DND-41 (cell line): ENCODE data around the gene MIEF2.

ENCODE experiments used
- ATAC-seq: fragments of 200-7000 bp; cut with Tn5 transposase; 3 replicates; pipeline ENCODE4 v1.9.1; 2021; ENCODE audit warnings: low read depth; ENCODE audit not compliant: insufficient read depth
- DNase-seq: peaks from one replicate; pipeline ENCODE4 v3.0.0-alpha.2; 2020
- H2AFZ ChIP-seq: 2 replicates; pipeline ENCODE4 v1.6.0; 2012; ENCODE audit warnings: low read depth, low read length
- H3K27ac ChIP-seq: 2 replicates; pipeline ENCODE4 v1.5.1; 2012; ENCODE audit warnings: low read length, inconsistent platforms
- H3K27me3 ChIP-seq: fragments of 200-600 bp; sonication (generic); 2 replicates; pipeline ENCODE4 v1.6.0; 2012; ENCODE audit warnings: low read length, mild to moderate bottlenecking, inconsistent platforms; ENCODE audit not compliant: insufficient read depth, poor library complexity
- H3K36me3 ChIP-seq: 2 replicates; pipeline ENCODE4 v1.5.1; 2012; ENCODE audit warnings: low read length, inconsistent platforms; ENCODE audit not compliant: insufficient read depth
- H3K4me1 ChIP-seq: 2 replicates; pipeline ENCODE4 v1.5.1; 2012; ENCODE audit warnings: mild to moderate bottlenecking, low read length; ENCODE audit not compliant: insufficient read depth
- H3K4me2 ChIP-seq: 2 replicates; pipeline ENCODE4 v1.6.0; 2012; ENCODE audit warnings: mild to moderate bottlenecking, moderate library complexity, low read length, inconsistent platforms; ENCODE audit not compliant: insufficient read depth
- H3K4me3 ChIP-seq, 2 experiments: fragments of 200-600 bp in 1 of 2; shearing (Covaris generic) in 1 of 2; 2 replicates each; pipeline ENCODE4 v1.5.1; 2012 to 2016; ENCODE audit warnings: inconsistent platforms in 2 of 2, low read length in 2 of 2, mild to moderate bottlenecking in 2 of 2, low read depth in 1 of 2, moderate library complexity in 1 of 2
- H3K79me2 ChIP-seq: 2 replicates; pipeline ENCODE4 v1.6.0; 2012; ENCODE audit warnings: low read length, inconsistent platforms; ENCODE audit not compliant: insufficient read depth
- H3K9ac ChIP-seq: 2 replicates; pipeline ENCODE4 v1.6.0; 2012; ENCODE audit warnings: low read depth, mild to moderate bottlenecking, inconsistent platforms, low read length, moderate library complexity
- H3K9me3 ChIP-seq: 2 replicates; pipeline ENCODE4 v1.5.1; 2012; ENCODE audit warnings: low read length, moderate library complexity, mild to moderate bottlenecking, inconsistent platforms; ENCODE audit not compliant: insufficient read depth, severe bottlenecking
- H4K20me1 ChIP-seq: 2 replicates; pipeline ENCODE4 v1.6.0; 2012; ENCODE audit warnings: low read length; ENCODE audit not compliant: insufficient read depth
- EZH2 ChIP-seq: IDR thresholded peaks from 3 replicates; pipeline ENCODE4 v1.6.1; 2012; ENCODE audit warnings: borderline replicate concordance, low read depth, mild to moderate bottlenecking, moderate library complexity, low read length, inconsistent platforms; ENCODE audit not compliant: severe bottlenecking
- TF ChIP-seq, protein P1 (sequence below): IDR thresholded peaks from 2 replicates; pipeline ENCODE4 v1.5.1; 2012; ENCODE audit warnings: borderline replicate concordance, low read length, moderate library complexity, mild to moderate bottlenecking; ENCODE audit not compliant: poor library complexity, severe bottlenecking; ENCODE audit errors: extremely low read depth

MIEF2 gene

DNA sequence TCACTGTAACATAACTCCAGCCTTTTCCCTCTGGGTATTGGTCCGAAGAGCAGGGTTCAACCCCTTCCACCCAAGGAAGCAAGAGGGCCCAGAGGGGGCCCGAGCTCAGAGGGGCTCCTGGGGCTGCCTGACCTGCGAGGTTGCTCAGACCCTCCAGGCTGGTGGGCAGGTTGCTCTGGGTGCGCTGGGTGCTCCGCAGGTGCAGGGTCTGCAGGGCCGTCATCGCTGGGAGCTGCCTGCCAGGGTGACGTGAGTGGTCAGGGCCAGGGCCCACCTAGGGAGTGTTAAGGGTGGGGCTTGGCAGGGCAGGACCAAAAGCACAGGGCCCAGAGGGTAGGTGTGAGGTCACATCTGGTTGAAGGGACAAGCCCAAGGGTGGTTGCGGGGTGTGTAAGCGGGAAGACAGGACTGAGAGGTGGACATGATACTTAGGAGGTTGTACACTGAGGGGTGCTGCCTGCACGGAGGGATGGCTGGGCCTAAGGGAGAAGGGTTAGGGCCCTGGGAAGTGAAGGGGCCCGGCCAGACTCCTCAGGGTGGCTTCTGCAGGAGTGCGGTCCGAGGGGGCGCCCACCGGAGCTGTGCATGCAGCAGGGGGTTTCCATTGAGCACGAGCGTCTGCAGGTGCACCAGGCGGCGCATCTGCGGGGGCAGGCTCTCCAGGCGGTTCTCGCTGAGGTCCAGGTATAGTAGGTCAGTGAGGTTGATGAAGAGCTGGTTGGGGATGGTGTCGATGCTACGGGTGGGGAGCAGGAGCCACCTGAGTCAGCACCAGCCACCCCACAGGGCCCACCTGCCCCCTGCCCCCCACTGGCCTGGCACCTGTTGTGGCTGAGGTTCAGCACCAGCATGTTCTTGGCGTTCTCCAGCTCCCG lies 6.3 kb upstream of the MIEF2 start:
- H3K27ac ChIP-seq, result no peak overlapping the region
- H3K9me3 ChIP-seq, result no peaks in the 10 kb centered on the region
- no peak overlapping the region for H3K4me2 ChIP-seq
- no peak overlapping the region for H3K9ac ChIP-seq
- TF ChIP-seq EZH2, result no peak
- TF ChIP-seq, protein P1, sequence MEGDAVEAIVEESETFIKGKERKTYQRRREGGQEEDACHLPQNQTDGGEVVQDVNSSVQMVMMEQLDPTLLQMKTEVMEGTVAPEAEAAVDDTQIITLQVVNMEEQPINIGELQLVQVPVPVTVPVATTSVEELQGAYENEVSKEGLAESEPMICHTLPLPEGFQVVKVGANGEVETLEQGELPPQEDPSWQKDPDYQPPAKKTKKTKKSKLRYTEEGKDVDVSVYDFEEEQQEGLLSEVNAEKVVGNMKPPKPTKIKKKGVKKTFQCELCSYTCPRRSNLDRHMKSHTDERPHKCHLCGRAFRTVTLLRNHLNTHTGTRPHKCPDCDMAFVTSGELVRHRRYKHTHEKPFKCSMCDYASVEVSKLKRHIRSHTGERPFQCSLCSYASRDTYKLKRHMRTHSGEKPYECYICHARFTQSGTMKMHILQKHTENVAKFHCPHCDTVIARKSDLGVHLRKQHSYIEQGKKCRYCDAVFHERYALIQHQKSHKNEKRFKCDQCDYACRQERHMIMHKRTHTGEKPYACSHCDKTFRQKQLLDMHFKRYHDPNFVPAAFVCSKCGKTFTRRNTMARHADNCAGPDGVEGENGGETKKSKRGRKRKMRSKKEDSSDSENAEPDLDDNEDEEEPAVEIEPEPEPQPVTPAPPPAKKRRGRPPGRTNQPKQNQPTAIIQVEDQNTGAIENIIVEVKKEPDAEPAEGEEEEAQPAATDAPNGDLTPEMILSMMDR, result no peak
- H4K20me1 ChIP-seq, result peaks cover 42% of the 10 kb centered on the region
- peaks cover 74% of the 10 kb centered on the region for H3K36me3 ChIP-seq
- no peaks in the 10 kb centered on the region for H3K27me3 ChIP-seq
- ATAC-seq, result no peak
- no peak overlapping the region for H2AFZ ChIP-seq
- H3K79me2 ChIP-seq, result peaks cover 30% of the 10 kb centered on the region
- H3K4me1 ChIP-seq, result peaks cover 24% of the 10 kb centered on the region
- no peak for DNase-seq
- no peak overlapping the region for H3K4me3 ChIP-seq

DNA sequence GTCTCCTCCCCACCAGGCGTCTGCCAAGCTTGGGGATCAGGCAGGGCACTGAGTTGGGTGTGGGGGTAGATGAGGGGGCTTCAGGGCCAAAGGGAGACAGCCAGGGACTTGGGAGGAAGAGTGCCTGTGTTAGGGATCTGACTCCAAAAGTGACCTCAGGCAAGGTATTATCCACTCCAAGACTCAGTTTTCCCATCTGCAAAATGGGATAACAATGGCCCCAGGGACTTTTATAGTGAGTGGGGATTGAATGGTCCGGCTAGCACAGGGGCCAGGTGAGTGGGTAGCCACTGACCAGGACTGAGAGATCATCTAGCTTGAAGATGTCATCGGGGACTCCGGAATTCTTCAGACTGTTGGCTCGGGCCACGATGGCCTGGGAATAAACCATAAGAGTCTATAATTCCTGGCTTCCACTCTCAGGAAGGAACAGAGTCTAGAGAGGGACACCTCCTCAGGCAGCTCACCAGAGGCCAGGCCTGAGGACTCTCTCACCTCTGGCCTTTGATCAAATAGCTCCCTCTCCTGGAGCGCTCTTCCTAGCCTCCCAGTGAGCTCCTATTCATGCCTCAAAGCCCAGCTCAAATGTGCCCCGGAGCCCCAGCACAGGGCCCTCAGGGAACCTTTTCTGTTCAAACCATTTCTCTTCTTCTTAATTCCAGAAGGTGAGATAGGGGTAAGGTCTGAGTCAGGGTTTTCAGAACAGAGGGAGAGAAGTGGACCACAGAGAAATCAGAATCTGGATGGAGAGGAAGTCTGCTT lies 5.4 kb upstream of the MIEF2 start:
- H3K36me3 ChIP-seq, result peaks cover 69% of the 10 kb centered on the region

DNA sequence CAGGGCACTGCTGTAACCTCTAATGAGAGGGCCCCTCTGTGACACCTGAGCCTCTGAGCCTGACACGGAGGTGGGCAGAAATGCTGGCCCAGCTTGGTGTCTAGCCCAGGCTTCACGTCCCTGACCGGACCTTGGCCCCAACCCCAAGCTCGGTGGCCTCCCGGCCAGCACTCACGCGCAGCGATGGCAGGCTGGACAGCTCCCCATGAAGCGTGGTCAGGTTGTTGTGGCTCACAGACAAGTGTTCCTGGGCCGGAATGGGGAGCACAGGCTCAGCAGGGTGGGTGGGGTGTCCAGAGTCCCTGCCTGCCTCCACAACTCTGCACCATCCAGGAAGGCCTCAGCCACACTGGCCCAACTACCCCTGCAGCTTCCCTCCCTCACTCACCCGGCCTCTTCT lies 4.1 kb upstream of the MIEF2 start:
- H3K4me3 ChIP-seq, result no peak overlapping the region
- no peaks in the 10 kb centered on the region for H3K9me3 ChIP-seq
- DNase-seq (no peak), ATAC-seq (no peak)
- H2AFZ ChIP-seq, result no peak overlapping the region
- TF ChIP-seq, protein P1, result no peak
- peaks cover 35% of the 10 kb centered on the region for H3K79me2 ChIP-seq
- peak overlapping the region; percentile 92; the same call in 1 of the 2 replicates for H3K9ac ChIP-seq
- H4K20me1 ChIP-seq, result peaks cover 42% of the 10 kb centered on the region
- H3K4me1 ChIP-seq, result peaks cover 43% of the 10 kb centered on the region
- no peak overlapping the region for H3K27ac ChIP-seq
- no peaks in the 10 kb centered on the region for H3K27me3 ChIP-seq
- H3K4me2 ChIP-seq, result peak overlapping the region; percentile 91; the same call in 1 of the 2 replicates
- H3K36me3 ChIP-seq, result peaks cover 56% of the 10 kb centered on the region

More for the DNA sequence above, 5.4 kb upstream of the MIEF2 start:
- DNase-seq (no peak), ATAC-seq (no peak)
- H4K20me1 ChIP-seq, result peaks cover 42% of the 10 kb centered on the region
- peaks cover 30% of the 10 kb centered on the region for H3K79me2 ChIP-seq
- no peak overlapping the region for H3K4me2 ChIP-seq
- H3K27ac ChIP-seq, result no peak overlapping the region
- no peaks in the 10 kb centered on the region for H3K27me3 ChIP-seq
- H3K9me3 ChIP-seq, result no peaks in the 10 kb centered on the region
- no peak overlapping the region for H2AFZ ChIP-seq
- peaks cover 31% of the 10 kb centered on the region for H3K4me1 ChIP-seq
- H3K9ac ChIP-seq, result no peak overlapping the region
- H3K4me3 ChIP-seq, result no peak overlapping the region
- TF ChIP-seq, protein P1, result no peak
- no peak for TF ChIP-seq EZH2
